SHP77 treated with DMSO at 0.1 percent for 48 hours (cell line): ENCODE data around the gene TMTC4.
"Not testable (repeated sequence)": the region's sequence is repeated elsewhere in the genome, so short reads cannot be mapped to it uniquely, and the experiment has no call there.

Source experiments
- DNase-seq: peaks from one replicate; lab custom pipeline; 2025; lab: John Stamatoyannopoulos, UW

Gene TMTC4

DNA sequence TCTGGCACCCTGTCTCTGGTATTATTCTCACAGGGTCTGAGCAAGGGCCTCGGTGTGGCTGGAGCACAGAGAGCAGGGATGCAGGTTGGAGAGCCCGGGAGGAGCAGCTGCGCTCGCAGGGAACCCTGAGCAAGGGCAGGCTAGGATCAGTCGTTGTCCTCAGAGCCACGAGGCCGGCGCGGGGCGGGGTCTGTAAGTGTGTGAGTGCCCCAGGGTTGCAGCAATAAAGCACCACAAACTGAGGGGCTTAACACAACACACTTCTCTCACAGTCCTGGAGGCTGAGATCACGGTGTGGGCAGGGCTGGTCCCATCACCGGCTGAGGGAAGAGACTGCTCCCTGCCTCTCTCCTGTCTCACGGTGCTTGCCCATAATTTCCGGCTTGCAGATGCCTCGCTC, 47.5 kb downstream of the TMTC4 start:
- no peak for DNase-seq

DNA sequence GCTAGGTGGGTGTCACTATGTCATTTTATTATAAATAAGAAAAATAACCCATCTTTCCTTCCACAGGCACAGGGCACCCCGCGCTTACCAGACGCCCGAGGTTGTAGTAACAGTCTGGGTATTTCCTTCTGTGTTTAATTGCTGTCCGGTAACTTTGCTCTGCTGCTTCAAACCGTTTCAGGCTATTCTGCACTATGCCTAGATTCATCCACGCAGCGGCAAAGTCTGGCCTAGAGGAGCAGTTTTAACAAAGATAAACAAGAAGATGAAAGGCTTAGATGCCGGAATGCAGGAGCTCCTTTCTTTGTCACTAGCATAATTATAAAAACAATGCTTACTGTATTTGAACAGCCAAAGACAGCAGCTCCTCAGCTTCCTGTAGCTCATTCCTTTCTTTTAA, 49.1 kb downstream of the TMTC4 start:
- no peak for DNase-seq

DNA sequence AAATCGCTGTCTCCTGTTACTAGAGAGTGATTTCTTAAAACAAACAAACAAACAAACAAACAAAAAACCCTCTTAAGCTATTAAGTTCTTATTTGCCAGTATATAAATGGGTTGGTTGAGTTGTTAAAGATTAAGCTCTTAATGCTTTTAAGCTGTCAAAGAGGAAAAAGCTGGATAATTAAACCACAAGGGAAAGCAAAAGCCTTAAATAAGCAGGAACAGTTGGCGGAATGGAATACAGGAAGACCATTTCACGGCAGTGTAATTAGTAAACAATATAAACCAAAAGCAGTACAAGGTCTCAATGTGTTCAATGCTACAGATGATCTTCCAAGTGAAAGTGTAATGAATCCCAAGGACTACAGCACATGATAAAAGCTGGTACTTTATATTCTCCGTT, 53.8 kb downstream of the TMTC4 start:
- DNase-seq: no peak

DNA sequence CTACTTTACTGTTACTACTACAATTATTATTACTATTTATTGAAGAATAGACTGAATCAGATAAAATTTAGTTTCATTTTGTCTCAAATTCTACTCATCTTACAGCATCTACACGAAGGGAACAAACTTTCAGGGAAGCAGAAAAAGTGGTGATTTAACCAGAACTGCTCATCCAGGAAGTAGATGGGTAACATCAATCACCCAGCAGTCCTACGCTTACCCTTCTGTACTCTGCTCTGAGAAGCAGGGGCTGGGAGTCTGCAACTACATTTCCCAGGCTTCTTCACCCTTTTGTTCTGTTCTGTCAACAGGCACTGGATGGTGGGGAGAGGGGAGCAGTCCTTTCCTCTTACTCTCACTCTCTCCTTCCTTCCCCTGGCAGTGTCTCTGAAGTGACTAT, 54.7 kb downstream of the TMTC4 start:
- no peak for DNase-seq

DNA sequence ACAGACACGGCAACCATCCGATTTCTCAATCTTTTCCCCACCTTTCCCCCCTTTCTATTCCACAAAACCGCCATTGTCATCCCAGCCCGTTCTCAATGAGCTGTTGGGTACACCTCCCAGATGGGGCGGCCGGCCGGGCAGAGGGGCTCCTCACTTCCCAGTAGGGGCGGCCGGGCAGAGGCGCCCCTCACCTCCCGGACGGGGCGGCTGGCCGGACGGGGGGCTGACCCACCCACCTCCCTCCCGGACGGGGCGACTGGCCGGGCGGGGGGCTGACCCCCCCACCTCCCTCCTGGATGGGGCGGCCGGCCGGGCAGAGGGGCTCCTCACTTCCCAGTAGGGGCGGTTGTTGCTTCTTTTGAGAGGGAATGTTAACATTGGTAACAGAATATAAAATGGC, 55.7 kb downstream of the TMTC4 start:
- DNase-seq: not testable (repeated sequence)

DNA sequence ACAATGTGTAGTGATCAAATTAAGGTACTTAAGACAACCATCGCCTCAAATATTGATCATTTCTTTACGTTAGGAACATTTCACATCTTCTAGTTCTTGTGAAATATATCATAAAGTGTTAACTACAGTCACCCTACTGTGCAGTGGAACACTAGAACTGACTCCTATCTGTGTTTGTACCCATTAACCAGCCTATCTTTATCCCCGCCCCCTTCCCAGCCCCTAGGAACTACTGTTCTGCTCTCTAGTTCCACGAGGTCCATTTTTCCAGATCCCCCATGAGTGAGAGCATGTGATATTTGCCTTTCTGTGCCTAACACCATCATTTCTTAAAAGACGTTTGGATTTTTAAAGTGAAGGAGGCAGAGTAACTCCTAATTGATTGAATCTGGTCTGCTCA, 61.6 kb downstream of the TMTC4 start:
- DNase-seq: no peak

DNA sequence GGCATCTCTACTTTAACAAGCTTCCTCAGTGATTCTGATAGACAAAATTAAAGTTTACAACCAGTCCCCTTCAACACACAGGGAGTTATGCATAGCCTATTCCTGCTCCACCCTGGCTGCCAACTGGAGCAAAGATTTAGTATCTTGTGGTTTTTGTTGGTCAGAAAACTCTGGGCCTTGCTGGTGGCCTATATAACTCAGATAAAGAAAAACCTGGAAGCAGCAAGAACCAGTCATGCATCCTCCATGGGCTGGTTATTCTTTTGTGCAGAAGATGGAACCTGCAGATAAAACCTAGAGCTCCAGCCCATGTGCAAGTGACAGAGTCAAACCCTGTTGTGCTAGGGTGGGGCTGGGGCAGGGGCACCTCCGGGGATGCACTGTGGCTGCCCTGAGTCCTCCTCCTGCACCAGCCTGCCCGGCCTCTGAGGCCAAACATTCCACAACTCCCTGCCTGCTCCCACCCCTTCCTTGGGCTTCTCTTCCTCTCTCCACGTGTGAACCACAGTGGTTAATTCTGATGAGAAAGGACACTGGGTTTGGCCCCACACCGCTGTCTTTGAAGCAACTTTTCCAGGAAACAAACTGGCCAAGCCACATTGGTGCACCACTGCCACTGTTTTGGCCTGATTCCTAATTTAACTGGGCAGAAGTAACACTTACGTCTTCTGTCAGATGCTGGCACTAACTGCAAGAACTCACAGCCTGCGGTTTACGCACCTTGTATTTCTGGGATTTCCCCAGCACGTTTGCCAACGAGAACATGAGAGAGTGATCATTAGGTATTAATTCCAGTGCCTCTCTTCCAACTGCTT, 62.7 kb downstream of the TMTC4 start:
- no peak for DNase-seq

DNA sequence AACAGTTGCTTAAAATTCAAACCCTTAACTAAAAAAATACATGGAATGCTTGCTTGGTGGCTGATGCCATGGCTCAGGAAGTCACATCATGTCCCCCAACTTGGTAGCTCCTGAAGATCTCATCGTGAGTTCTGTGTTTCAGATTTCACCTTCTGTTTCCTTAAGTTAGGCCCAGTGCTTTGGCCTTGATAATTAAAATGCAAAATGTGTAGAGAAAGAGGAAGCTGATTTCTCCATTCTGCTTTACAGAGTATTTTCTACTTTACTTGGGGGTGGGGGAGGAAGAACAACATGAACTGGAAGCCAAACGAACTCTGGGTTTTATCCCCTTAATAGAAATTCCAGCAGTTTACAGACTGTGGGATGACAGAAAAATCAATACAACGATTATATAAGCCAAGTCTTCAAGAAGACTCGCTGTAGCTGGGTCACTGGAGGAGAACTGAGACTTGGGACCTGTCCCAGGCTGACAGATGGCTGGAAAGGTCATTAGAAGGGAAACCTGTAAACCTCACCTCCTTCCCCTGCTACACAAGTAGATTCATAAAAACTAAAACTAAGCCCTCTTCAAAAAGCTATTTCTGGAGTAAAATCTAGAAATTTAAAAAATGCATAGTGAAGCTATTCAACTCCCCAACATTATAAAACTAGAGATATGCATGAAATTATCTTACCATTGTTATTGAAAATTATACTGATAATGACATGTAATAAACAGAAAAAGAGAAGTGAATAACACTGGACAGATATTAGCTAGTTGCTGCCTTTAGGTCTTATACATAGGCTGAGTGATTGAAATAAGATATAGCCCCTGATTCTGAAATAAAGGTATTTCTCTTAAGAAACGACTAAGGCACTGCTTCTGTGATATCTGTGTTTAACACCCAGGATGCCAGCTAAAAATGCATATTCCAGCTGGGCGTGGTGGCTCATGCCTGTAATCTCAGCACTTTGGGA, 63.9 kb downstream of the TMTC4 start:
- no peak for DNase-seq

DNA sequence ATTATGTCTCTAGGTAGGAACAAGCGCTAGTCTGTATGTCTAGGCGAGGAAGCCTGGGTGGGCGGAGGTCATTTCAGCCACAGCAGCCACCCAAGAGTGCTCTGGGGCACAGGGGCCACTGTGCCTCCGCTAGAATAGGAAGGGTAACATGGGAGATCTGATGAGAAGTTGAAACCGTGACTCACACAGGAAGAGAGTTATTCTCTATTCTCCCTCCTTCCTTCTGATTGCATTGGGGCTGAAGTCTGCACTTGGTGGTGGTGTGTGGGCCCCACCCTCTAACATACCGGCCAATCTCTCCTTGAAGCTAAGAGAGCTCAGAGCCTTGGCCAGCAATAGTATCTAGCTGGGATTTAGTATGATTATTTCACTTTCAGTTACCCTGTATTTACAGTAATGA, 65.7 kb downstream of the TMTC4 start:
- DNase-seq: no peak

DNA sequence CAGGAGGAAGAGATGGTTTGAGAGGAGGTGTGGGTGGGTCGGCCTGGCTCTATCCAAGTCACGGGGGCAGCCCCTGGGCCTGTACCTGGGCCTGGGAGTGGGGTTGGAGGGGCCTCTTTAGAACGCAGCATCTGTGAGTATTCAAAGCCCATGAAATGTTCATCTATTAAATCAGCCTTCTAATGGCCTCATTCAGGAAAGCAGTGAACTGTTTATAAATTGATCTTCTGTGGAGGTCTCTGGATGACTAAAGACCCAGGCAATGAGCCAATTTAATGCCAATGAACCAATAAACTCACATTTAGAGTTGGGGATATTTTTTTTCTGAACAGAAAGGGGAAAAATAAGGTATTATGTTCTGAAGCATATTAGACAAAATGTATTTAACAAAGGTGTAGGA, 66.1 kb downstream of the TMTC4 start:
- DNase-seq: no peak

DNA sequence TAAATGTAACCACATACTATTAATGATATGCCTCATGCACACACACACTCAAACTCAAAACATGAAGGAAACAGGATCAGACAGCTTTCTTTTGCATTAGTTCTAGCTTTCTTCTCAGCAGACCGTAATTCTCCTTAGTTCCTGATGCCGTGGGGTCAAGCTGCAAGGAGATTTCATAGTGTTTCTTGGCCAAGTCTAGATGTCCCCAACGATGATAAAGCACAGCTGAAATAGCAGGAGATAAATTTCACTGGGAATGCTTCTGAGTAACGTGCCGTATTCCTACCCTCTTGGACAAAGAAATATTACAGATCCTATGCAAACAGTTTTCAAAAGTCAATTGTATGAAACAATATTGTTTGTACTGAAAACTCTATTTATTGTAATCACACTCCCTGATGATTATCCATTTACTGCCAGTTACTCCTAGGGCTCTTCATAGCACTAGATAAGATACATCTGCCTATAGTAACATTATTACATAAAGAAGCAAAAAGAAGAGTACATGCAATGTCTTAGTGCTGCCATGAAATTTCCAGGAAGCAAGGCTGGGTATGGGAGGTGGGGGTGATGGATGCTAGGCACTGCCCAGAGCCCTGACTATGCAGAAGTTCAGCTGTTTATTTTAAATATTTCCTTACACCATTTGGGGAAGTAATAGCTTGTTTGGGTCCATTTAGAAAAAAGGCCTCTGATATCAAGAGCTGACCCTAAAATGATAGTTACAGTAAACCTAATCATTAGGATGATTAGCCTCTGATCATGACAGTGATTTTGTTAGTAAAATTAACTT, 69.5 kb downstream of the TMTC4 start:
- DNase-seq: no peak

DNA sequence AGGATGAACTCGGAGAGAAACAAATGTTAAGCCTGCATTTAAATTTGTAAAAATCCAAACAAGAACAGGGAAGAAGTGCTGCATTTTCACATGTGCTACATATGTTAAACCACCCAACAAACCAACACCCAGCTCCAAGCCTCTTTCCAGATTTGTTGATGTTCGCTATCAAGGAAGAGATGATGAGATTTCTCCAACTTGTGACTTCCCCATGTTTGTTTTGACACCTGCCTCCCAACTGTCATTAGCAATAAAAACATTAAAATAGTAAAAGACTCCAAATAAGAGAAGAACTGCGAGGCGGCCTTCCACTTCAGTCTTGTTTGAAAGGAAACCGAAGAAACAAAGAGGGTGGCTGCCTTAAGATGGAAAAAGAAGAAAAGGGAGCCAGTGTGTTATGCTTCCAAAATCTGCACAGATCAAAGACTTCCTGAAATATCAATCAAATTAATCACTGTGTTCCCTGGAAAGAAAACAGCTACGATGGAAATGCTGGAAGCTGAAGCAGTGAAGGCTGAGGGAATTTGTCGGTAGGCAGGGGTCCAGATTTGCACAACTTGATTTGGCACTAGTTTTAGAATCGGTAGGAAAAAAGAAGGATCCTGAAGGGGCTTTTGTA, 72.0 kb downstream of the TMTC4 start:
- DNase-seq: no peak

DNA sequence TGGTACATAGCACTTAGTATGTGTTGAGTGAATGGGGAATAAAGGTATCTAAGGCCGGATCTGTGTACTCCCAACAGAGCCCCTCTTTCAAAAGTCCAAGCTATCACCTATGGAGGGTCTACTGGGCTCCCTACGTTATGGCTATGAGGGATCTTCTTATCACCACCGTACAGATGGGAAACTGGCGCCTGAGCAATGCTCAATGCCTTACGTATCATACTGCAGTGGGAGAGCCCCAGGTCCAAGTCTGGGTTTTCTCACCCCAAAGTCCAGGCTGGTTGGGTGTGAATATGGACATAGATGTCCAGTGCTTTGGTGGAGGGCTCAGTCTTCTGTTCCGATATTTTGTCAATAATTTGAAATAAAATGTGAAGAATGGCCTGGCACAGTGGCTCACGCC, 72.9 kb downstream of the TMTC4 start:
- DNase-seq: no peak

DNA sequence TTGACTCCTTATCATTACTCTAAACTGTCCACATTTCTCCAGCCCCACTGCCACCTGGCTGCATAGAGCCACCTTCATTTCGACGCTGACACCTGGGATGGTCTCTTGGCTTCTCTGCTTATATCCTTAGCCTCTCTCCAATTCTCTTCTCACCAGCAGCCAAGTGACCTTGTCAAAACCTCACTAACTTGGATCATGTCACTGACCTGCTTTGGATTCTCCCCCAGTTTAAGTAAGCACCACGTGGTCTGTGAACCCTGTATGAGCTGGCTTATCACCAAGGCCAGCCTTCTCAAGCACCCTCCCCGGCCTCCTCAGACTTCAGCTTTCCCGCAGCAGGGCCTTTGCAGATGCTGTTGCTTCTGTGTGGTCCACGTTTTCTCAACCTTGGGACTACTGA, 73.7 kb downstream of the TMTC4 start:
- no peak for DNase-seq

DNA sequence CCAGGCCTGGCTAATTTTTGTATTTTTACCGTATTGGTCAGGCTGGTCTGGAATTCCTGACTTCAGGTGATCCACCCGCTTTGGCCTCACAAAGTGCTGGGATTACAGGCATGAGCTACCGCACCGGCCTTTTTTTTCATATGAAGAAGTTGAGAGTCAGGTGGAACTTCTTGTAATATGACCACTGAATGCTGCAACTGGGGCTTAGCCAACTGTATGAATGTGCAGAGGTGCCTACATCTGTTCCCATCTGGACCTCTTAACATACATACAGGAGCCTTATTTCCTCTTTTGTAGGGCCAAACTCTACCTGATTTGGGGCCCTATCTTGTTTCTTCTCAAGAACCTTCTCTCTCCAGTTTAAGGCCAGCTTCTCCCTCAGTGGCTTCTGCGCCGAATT, 74.1 kb downstream of the TMTC4 start:
- no peak for DNase-seq

DNA sequence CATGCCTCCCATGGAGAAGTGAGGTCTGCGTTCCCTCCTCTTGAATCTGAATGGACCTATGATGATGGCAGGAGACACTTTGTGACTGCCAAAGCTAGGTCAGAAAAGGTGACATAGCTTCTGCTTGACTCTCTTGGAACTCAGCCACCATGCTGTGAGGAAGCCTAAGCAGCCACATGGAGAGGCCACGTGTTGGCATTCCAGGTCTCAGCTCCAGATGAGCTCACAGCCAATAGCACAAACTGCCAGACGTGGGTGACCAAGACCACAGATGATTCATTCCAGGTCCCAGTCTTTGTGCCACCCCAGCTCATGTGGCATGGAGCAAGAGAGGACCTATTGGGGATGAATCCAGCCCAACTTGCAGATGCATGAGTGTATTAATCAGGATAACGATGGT, 77.3 kb downstream of the TMTC4 start:
- DNase-seq: no peak

DNA sequence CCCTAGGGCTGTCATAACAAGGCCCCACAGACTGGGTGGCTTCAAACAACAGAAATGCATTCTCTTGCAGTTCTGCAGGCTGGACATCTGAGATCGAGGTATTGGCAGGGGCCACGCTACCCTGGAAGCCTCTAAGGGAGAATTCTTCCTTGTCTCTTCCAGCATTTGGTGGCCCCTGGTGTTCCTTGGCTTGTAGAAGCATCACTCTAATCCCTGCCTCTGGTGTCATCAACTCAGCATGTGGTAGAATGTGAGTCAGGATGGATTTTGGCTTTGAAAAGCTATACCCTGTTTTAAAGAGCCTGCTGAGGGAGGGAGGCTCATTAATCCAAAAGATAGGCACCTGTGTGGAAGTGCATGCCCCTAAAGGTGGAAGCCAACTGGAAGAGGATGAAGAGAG, 78.1 kb downstream of the TMTC4 start:
- no peak for DNase-seq

DNA sequence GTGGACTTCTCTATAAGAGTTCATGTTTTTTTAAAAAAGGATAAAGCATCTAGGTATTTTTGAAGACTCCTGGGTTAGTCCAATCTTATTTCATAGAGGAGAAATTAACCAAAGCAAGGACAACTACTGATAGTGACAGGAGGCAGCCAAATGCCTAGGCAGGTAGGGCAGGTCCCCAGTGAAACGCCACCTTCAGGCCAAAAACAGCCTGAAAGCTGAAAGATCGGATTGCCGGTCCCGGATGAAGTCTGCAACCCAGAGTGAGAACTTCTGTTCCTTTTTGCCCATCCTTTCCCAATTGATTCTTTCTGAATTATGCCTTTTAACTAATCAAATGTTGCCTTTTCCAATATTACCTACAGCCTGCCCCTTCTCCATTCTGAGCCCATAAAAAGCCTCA, 79.9 kb downstream of the TMTC4 start:
- no peak for DNase-seq

DNA sequence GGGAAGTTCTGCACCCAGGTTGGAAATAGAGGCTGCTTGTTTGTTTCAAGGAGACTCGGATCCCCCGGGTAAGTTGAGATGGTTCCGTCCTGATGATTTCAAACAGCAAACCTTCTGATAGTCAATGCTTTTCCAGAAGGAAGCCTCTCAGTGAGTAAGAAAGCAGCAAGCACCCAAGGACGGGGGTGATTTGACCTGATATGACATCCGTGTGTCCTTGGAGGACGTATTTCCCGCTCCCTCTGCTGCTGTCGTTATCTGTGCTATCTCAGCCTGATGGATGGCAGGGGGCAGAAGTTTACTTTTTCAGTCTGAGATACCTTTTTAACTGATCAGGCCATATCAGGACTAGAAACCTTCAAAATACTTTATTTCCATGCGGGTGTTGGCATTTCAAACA, 80.3 kb downstream of the TMTC4 start:
- no peak for DNase-seq

DNA sequence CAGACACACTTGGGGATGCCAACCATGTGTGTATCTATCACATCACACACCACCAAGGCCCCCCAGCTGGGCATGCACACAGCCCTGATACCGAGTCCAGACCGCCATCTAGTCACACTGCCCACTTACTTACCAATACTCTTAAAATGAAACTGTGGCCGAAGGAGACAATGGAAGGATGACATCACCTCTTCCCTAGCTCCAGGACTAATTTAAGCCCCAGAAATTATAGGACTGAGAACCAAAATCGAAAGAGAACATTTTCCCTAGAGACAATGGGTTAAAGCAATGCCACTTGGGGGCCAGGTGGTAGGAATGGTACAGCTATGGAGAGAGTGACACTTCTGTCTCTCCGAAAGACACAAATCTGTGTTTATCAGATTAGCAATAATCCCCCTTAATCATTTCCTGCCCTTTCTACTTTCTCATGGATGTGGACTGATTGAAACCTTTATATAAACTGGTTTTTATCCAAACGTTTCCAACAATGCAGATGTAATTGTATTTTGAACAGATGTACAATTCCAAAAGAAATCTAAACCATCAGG, 85.3 kb downstream of the TMTC4 start:
- no peak for DNase-seq

DNA sequence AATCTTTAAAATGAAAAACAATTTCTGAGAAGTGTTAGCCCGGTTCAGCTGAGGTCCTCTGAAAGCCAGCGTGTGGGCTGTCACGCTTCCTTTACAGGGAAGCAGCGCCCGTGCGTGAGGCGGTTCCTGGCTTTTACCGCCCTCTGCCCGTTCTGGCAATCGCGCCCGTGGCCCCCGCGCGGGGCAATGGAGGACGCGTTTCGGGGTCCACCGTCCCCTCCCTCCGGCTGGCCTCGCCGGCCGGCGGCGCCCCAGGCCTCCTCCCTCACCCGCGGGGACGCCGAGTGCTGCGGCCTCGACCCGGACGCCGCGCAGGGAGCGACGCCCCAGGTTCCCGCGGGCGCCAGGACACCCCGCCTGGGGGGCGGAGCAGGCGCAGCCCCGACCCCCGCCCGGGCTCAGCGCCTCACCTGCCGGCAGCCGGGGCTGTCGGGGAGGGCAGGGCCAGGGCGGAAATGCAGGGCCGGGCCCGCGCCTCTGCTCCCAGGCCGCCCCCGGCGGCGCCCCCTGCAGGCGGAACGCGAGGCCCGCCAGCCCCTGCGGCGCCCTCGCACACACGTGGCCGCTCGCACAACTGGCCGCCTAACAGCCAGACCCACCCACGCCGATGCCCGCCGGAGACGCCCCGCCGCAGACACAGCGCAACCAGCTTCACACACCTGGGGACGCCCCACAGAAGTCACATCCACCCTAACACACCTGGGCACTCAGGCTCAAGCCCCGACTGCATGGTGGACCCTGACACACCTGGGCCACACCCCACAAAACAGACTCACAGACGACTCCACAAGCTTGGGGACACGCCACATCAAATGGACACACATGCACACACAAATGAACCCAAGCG, 86.0 kb downstream of the TMTC4 start, which contains the start of gene GGACT:
Gene GGACT (minus strand): TSS at position 459 of the 847 bp plus-strand sequence. CDS start 56,198 bp downstream, outside the sequence.
- DNase-seq: peak; percentile 62
